OCI-LY3 (cell line): ENCODE measurements around the gene KCNIP4.

Source experiments
- EZH2phosphoT487 ChIP-seq: fragments of 200-600 bp; shearing (Covaris generic); IDR thresholded peaks from 2 replicates; pipeline ENCODE4 v1.6.1; 2018; ENCODE audit warnings: antibody characterized with exemption, mixed run types, low read depth
- TF ChIP-seq, protein P1 (sequence below): fragments of 200-600, 300-600 bp; sonication (generic); IDR thresholded peaks from 2 replicates; pipeline ENCODE4 v1.5.1; 2014; ENCODE audit warnings: antibody characterized with exemption, low read length, low read depth

DNA sequence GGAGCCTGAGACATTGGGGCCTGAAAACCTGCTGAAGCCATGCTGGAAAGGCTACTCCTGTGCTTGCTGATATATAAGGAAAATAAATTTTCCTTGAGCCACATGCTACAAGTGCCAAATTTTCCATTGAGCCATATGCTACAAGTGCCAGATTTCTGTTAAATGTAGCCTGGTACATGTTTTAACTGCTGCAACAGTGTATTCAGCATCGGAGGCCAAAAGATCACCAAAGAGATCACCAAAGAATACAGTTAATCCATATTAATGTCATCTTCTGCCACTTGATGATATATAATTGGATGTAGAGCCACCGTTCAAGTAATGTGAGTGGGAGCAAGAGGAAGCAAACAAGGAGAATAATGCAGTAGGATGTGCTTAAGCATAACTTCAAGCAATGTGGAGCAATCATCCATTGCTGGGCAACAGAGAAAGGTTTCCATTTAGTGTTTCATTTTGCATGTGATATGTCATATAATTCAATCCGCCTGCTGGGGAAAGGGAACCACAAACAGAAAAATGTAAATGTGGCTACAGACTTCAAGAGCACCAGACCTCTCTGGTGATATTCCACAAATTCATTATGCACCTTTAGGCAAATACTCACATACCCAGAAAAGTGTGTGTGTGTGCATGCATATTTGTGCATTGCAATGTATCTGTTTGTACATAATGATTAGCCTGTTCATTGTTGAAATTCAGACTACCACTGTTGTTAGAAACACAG lies 295.9 kb downstream of the KCNIP4 start:
- TF ChIP-seq, protein P1, sequence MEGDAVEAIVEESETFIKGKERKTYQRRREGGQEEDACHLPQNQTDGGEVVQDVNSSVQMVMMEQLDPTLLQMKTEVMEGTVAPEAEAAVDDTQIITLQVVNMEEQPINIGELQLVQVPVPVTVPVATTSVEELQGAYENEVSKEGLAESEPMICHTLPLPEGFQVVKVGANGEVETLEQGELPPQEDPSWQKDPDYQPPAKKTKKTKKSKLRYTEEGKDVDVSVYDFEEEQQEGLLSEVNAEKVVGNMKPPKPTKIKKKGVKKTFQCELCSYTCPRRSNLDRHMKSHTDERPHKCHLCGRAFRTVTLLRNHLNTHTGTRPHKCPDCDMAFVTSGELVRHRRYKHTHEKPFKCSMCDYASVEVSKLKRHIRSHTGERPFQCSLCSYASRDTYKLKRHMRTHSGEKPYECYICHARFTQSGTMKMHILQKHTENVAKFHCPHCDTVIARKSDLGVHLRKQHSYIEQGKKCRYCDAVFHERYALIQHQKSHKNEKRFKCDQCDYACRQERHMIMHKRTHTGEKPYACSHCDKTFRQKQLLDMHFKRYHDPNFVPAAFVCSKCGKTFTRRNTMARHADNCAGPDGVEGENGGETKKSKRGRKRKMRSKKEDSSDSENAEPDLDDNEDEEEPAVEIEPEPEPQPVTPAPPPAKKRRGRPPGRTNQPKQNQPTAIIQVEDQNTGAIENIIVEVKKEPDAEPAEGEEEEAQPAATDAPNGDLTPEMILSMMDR = no peak
- TF ChIP-seq EZH2phosphoT487 = no peak
